Neural cell (in vitro differentiated cells): ENCODE data around the gene CAMKMT. TPM values are rescaled to one million over a fixed set of nuclear protein-coding genes. Genes with fewer than 3 reads are reported as not detected.
A peak's percentile ranks its signal among the peaks of the same experiment; 100 is the strongest.

Source experiments
- H2AFZ ChIP-seq: fragments of 200-600, 300-800 bp; sonication (generic), shearing (Covaris generic); 2 replicates; pipeline ENCODE4 v1.6.0; 2014; ENCODE audit warnings: low read depth, mild to moderate bottlenecking, antibody characterized with exemption, low read length, moderate library complexity
- H3F3A ChIP-seq: fragments of 200-600 bp; shearing (Covaris generic); 2 replicates; pipeline ENCODE4 v1.6.1; 2016; ENCODE audit warnings: mild to moderate bottlenecking, moderate library complexity, mixed read lengths, antibody characterized with exemption, low read length; ENCODE audit not compliant: insufficient read depth, poor library complexity, severe bottlenecking
- H3K27ac ChIP-seq: fragments of 200-600, 300-800 bp; sonication (generic), shearing (Covaris generic); 2 replicates; pipeline ENCODE4 v1.5.1; 2014; ENCODE audit warnings: mild to moderate bottlenecking, low read length, moderate library complexity
- H3K27me3 ChIP-seq: fragments of 300-800, 200-600 bp; sonication (generic), shearing (Covaris generic); 2 replicates; pipeline ENCODE4 v1.6.0; 2014; ENCODE audit warnings: mild to moderate bottlenecking, low read depth, low read length, moderate library complexity; ENCODE audit not compliant: insufficient read depth
- H3K36me3 ChIP-seq: fragments of 300-800, 200-600 bp; sonication (generic), shearing (Covaris generic); 2 replicates; pipeline ENCODE4 v1.5.1; 2014; ENCODE audit warnings: mild to moderate bottlenecking, antibody characterized with exemption, low read length, moderate library complexity; ENCODE audit not compliant: insufficient read depth
- H3K4me2 ChIP-seq: fragments of 300-800, 200-600 bp; sonication (generic), shearing (Covaris generic); 2 replicates; pipeline ENCODE4 v1.6.0; 2014; ENCODE audit warnings: mild to moderate bottlenecking, low read length
- H3K4me3 ChIP-seq: fragments of 300-800, 200-600 bp; sonication (generic), shearing (Covaris generic); 2 replicates; pipeline ENCODE4 v1.5.1; 2014; ENCODE audit warnings: mild to moderate bottlenecking, low read length, moderate library complexity
- H3K79me2 ChIP-seq: fragments of 200-600 bp; shearing (Covaris generic); replicated peaks from 2 replicates; pipeline ENCODE4 v1.6.0; 2014; ENCODE audit warnings: mild to moderate bottlenecking, low read length, moderate library complexity; ENCODE audit not compliant: insufficient read depth
- H3K9ac ChIP-seq: fragments of 300-800, 200-600 bp; sonication (generic), shearing (Covaris generic); 2 replicates; pipeline ENCODE4 v1.6.1; 2016; ENCODE audit warnings: mild to moderate bottlenecking, low read length, mixed read lengths
- H3K9me2 ChIP-seq: fragments of 200-600 bp; shearing (Covaris generic); 2 replicates; pipeline ENCODE4 v1.6.1; 2016; ENCODE audit warnings: mild to moderate bottlenecking, low read length, mixed read lengths; ENCODE audit not compliant: insufficient read depth
- H3K9me3 ChIP-seq: fragments of 200-600, 300-800 bp; sonication (generic), shearing (Covaris generic); 2 replicates; pipeline ENCODE4 v1.6.1; 2016; ENCODE audit warnings: mild to moderate bottlenecking, mixed run types, low read length, moderate library complexity, mixed read lengths
- H4K20me1 ChIP-seq: fragments of 200-600 bp; shearing (Covaris generic); 2 replicates; pipeline ENCODE4 v1.6.1; 2016; ENCODE audit warnings: mild to moderate bottlenecking, mixed run types; ENCODE audit not compliant: insufficient read depth
- CTCF ChIP-seq: fragments of 450-650 bp; IDR thresholded peaks from 2 replicates; pipeline ENCODE4 v1.5.1; 2014; ENCODE audit warnings: antibody characterized with exemption, mild to moderate bottlenecking, moderate library complexity; ENCODE audit not compliant: poor library complexity, severe bottlenecking
- EP300 ChIP-seq: fragments of 450-650 bp; conservative IDR thresholded peaks from 2 replicates; pipeline ENCODE4 v1.6.1; 2014; ENCODE audit warnings: antibody characterized with exemption, mild to moderate bottlenecking, moderate library complexity; ENCODE audit not compliant: poor library complexity, severe bottlenecking
- EZH2 ChIP-seq: fragments of 200-600, 300-800 bp; shearing (Covaris generic), sonication (generic); IDR thresholded peaks from 2 replicates; pipeline ENCODE4 v1.6.1; 2014; ENCODE audit warnings: antibody characterized with exemption, low read length, borderline replicate concordance, mild to moderate bottlenecking; ENCODE audit not compliant: insufficient read depth, poor library complexity, severe bottlenecking
- MXI1 ChIP-seq: fragments of 450-650 bp; conservative IDR thresholded peaks from 2 replicates; pipeline ENCODE4 v1.6.1; 2014; ENCODE audit warnings: antibody characterized with exemption, mild to moderate bottlenecking; ENCODE audit not compliant: poor library complexity, severe bottlenecking
- POLR2AphosphoS5 ChIP-seq: IDR thresholded peaks from 2 replicates; pipeline ENCODE4 v1.6.1; 2012
- RAD21 ChIP-seq: fragments of 450-650 bp; conservative IDR thresholded peaks from 2 replicates; pipeline ENCODE4 v1.6.1; 2014; ENCODE audit warnings: antibody characterized with exemption, mild to moderate bottlenecking, moderate library complexity
- REST ChIP-seq: IDR thresholded peaks from 2 replicates; pipeline ENCODE4 v1.6.1; 2012; ENCODE audit warnings: borderline replicate concordance
- SMC3 ChIP-seq: fragments of 450-650 bp; conservative IDR thresholded peaks from 2 replicates; pipeline ENCODE4 v1.6.1; 2014; ENCODE audit warnings: antibody characterized with exemption, mild to moderate bottlenecking, moderate library complexity; ENCODE audit not compliant: poor library complexity
- TAF1 ChIP-seq: IDR thresholded peaks from 2 replicates; pipeline ENCODE4 v1.6.1; 2012; ENCODE audit warnings: low read depth
- polyA plus RNA-seq: library from polyadenylated mRNA; depleted of rRNA; stranded (reverse); fragments of >200 nt; gene quantifications from 2 replicates; pipeline ENCODE4 v1.2.3, GENCODE V29; 2014

The CAMKMT gene
- polyA plus RNA-seq, 1 donor from 2014 or later, result 5.1 TPM

- no peaks in the 10 kb centered on the region for H3K79me2 ChIP-seq
- TF ChIP-seq POLR2AphosphoS5 (peak; percentile 59), RAD21 (no peak), EP300 (peak; percentile 97), TAF1 (no peak)
- H3K27ac ChIP-seq, result no peak overlapping the region
- no peak overlapping the region for H3K9ac ChIP-seq
- no peaks in the 10 kb centered on the region for H3K36me3 ChIP-seq
- H3K4me3 ChIP-seq, result no peak overlapping the region
- no peaks in the 10 kb centered on the region for H3K9me2 ChIP-seq
- no peaks in the 10 kb centered on the region for H3K9me3 ChIP-seq
- H4K20me1 ChIP-seq, result no peaks in the 10 kb centered on the region
- peaks cover 3% of the 10 kb centered on the region for H3F3A ChIP-seq
- H2AFZ ChIP-seq, result no peak overlapping the region
- peaks cover 18% of the 10 kb centered on the region for H3K27me3 ChIP-seq
- H3K4me2 ChIP-seq, result peak overlapping the region; percentile 32
Measured at GRCh38 chr2:44743473-44743872, 381.7 kb downstream of the CAMKMT start.

- Histone ChIP-seq H3K36me3 (no peaks in the 10 kb centered on the region), H3K79me2 (no peaks in the 10 kb centered on the region)
Measured at GRCh38 chr2:44744961-44745892, 383.5 kb downstream of the CAMKMT start.

GRCh38 chr2:44745922-44746766, 384.4 kb downstream of the CAMKMT start:
- Histone ChIP-seq H3K79me2 (no peaks in the 10 kb centered on the region), H3K9me3 (no peaks in the 10 kb centered on the region), H2AFZ (no peak overlapping the region), H3K9ac (no peak overlapping the region), H3K4me2 (no peak overlapping the region), H3K9me2 (no peaks in the 10 kb centered on the region), H3F3A (peaks cover 3% of the 10 kb centered on the region), H3K27ac (no peak overlapping the region), H4K20me1 (no peaks in the 10 kb centered on the region), H3K27me3 (peaks cover 18% of the 10 kb centered on the region), H3K36me3 (no peaks in the 10 kb centered on the region), H3K4me3 (no peak overlapping the region)
- TF ChIP-seq MXI1 (no peak), RAD21 (no peak), REST (no peak), TAF1 (no peak), POLR2AphosphoS5 (no peak), EZH2 (no peak), SMC3 (no peak), EP300 (no peak), CTCF (no peak)

More at GRCh38 chr2:44744961-44745892, 383.5 kb downstream of the CAMKMT start:
- Histone ChIP-seq H3K9me2 (no peaks in the 10 kb centered on the region), H2AFZ (no peak overlapping the region), H3K27ac (no peak overlapping the region), H3F3A (peaks cover 3% of the 10 kb centered on the region), H3K9ac (no peak overlapping the region), H3K9me3 (no peaks in the 10 kb centered on the region), H3K27me3 (peaks cover 18% of the 10 kb centered on the region), H3K4me2 (no peak overlapping the region), H3K4me3 (no peak overlapping the region), H4K20me1 (no peaks in the 10 kb centered on the region)
- no peak for TF ChIP-seq POLR2AphosphoS5
